C4-2B (cell line): ENCODE measurements around the gene UBE3C.
A peak's percentile ranks its signal among the peaks of the same experiment; 100 is the strongest.

Experiments used
- H3K27ac ChIP-seq: fragments of 450-650 bp; 2 replicates; pipeline ENCODE4 v1.5.1; 2017
- ZFX ChIP-seq: fragments of 450-650 bp; IDR thresholded peaks from 2 replicates; pipeline ENCODE4 v1.6.1; 2017
- TF ChIP-seq, protein P1 (sequence below): fragments of 450-650 bp; conservative IDR thresholded peaks from 2 replicates; pipeline ENCODE4 v1.5.1; 2017; ENCODE audit warnings: mild to moderate bottlenecking

The UBE3C gene

GRCh38 chr7:157253850-157254249 lies 115.1 kb downstream of the UBE3C start:
- peak overlapping the region; percentile 84 for H3K27ac ChIP-seq
- TF ChIP-seq, protein P1, sequence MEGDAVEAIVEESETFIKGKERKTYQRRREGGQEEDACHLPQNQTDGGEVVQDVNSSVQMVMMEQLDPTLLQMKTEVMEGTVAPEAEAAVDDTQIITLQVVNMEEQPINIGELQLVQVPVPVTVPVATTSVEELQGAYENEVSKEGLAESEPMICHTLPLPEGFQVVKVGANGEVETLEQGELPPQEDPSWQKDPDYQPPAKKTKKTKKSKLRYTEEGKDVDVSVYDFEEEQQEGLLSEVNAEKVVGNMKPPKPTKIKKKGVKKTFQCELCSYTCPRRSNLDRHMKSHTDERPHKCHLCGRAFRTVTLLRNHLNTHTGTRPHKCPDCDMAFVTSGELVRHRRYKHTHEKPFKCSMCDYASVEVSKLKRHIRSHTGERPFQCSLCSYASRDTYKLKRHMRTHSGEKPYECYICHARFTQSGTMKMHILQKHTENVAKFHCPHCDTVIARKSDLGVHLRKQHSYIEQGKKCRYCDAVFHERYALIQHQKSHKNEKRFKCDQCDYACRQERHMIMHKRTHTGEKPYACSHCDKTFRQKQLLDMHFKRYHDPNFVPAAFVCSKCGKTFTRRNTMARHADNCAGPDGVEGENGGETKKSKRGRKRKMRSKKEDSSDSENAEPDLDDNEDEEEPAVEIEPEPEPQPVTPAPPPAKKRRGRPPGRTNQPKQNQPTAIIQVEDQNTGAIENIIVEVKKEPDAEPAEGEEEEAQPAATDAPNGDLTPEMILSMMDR: peak; percentile 81
- TF ChIP-seq ZFX: no peak

DNA sequence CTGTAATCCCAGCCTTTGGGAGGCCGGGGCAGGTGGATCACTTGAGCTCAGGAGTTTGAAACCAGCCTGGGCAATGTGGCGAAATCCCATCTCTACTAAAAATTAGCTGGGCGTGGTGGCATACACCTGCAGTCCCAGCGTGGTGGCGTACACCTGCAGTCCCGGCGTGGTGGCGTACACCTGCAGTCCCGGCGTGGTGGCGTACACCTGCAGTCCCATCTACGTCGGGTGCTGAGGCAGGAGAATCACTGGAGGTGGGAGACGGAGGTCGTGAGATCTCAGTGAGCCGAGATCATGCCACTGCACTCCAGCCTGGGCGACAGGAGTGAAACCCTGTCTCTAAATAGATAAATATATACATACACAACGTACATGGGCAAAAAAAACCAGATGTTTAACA lies 116.1 kb downstream of the UBE3C start:
- H3K27ac ChIP-seq: peak overlapping the region; percentile 84

DNA sequence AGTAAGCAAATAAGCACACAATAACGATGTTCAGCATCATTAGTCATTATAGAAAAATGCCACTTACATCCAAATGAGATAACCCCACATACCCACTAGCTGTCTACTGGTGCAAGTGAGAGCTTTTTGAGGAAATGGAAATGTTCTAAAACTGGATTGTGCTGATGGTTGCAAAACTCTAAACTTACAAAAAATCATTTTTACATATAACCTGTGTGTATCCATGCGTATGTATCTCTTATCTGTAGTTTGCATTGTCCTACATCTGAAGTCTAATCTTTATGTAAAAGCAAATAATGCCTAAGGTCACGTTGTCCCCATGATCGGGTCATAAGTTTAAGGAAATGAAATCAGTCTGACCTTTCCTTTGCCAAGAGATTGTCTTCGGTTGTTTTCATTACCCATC lies 116.5 kb downstream of the UBE3C start:
- H3K27ac ChIP-seq: peak overlapping the region; percentile 84
- no peak for TF ChIP-seq ZFX
- TF ChIP-seq, protein P1: no peak

DNA sequence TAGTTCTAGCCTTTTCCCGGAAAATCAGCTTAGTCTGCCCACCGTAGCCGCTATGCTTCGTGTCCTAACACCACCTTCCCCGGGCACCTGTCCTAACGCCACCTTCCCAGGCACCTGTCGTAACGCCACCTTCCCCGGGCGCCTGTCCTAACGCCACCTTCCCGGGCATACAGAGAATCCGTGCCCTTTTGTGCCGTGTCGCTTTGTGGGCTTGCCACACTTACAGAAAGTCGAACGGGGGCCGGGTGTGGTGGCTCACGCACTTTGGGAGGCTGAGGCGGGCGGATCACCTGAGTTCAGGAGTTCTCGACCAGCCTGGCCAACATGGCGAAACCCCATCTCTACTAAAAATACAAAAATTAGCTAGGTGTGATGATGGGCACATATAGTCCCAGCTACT lies 124.4 kb downstream of the UBE3C start:
- H3K27ac ChIP-seq: no peak overlapping the region
- no peak for TF ChIP-seq ZFX
- TF ChIP-seq, protein P1: no peak

- H3K27ac ChIP-seq: no peak overlapping the region
- TF ChIP-seq ZFX: no peak
- TF ChIP-seq, protein P1: no peak
These were observed 126.3 kb downstream of the UBE3C start for GRCh38 chr7:157265051-157265450.

GRCh38 chr7:157266272-157266671 lies 127.5 kb downstream of the UBE3C start:
- H3K27ac ChIP-seq: no peak overlapping the region
- no peak for TF ChIP-seq ZFX
- TF ChIP-seq, protein P1: no peak

DNA sequence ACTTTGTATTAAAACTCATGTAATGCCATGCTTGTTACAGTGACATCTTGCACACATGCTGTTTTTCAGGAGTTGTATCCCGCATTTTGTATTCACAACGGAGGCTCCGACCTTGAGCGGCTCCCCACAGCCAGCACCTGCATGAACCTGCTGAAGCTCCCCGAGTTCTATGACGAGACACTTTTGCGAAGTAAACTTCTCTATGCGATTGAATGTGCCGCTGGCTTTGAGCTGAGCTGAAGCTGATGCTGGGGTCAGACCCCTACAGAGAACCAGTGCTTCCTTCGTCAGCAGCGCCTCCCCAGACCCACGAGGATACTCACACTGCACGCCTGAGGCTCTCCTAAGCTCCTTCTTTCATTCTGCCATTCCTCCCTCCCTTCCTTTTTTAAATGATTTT lies 128.8 kb downstream of the UBE3C start:
- no peak overlapping the region for H3K27ac ChIP-seq
- TF ChIP-seq ZFX: no peak
- TF ChIP-seq, protein P1: no peak

DNA sequence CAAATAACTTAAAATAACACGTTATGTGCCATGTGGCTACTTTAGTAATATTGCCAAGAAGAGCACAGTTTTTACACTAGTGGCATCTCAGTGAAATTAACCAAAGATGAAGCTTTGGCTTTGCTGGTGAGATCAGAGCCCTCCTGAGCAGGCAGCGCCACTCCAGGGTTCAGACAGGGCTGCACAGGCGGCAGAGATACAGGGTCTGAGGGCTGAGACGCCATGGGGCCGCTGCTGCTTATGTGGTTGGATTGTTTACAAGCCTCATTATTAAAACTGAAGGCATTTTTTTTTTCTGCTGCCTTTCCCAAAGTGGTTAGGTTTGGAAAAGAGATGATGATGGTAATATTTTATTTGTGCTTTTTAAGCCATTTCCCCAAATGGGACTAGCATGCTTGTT lies 129.2 kb downstream of the UBE3C start:
- no peak for TF ChIP-seq ZFX
- TF ChIP-seq, protein P1: no peak
- H3K27ac ChIP-seq: no peak overlapping the region
